ENCODE data around the gene GNAL.

DNA sequence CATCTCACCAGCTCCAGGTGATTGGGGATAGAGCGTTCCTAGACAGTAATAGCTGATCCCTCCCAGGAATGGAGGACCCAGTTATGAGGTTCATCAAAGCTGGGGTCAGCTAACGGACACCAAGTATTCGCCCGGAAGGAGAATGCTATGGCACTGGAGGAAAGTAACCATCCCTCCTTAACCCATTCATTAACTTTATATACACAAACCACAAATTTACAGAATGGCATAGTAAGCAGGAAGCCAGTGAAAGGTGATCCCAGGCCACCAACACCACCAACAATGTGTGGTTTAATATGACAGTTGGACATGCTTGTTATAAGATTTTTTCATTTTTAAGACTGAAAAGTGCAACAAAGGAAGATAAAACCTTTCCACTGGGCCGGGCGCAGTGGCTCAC lies 106.9 kb downstream of the GNAL start:
- TF ChIP-seq POLR2AphosphoS5 (IDR thresholded peaks at IDR 0.05): no peak
- no peak for TF ChIP-seq POLR2A (IDR thresholded peaks at IDR 0.05)
- TF ChIP-seq, protein P1, sequence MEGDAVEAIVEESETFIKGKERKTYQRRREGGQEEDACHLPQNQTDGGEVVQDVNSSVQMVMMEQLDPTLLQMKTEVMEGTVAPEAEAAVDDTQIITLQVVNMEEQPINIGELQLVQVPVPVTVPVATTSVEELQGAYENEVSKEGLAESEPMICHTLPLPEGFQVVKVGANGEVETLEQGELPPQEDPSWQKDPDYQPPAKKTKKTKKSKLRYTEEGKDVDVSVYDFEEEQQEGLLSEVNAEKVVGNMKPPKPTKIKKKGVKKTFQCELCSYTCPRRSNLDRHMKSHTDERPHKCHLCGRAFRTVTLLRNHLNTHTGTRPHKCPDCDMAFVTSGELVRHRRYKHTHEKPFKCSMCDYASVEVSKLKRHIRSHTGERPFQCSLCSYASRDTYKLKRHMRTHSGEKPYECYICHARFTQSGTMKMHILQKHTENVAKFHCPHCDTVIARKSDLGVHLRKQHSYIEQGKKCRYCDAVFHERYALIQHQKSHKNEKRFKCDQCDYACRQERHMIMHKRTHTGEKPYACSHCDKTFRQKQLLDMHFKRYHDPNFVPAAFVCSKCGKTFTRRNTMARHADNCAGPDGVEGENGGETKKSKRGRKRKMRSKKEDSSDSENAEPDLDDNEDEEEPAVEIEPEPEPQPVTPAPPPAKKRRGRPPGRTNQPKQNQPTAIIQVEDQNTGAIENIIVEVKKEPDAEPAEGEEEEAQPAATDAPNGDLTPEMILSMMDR (IDR thresholded peaks at IDR 0.05): no peak

All from sigmoid colon (tissue), 4 donors.